Glomerular endothelial cell (primary cell): ENCODE results near the gene MEGF6. TPM values are rescaled to one million over a fixed set of nuclear protein-coding genes. Genes with fewer than 3 reads are reported as not detected.

ENCODE experiments used
- DNase-seq: peaks from one replicate; pipeline ENCODE4 v3.0.0-alpha.2; 2011; ENCODE audit warnings: low read depth, low spot score; ENCODE audit errors: extremely low read depth
- total RNA-seq: library from RNA; depleted of rRNA; stranded (reverse); fragments of >200 nt; gene quantifications from 2 replicates; pipeline ENCODE4 v1.2.3, GENCODE V29; 2015

The MEGF6 gene
- total RNA-seq, 1 donor from 2014 or later, result 57.6 TPM

GRCh38 chr1:3560251-3560871 is 50.9 kb downstream of the MEGF6 start:
- no peak for DNase-seq

GRCh38 chr1:3558036-3558726 is 53.1 kb downstream of the MEGF6 start:
- no peak for DNase-seq

- DNase-seq, result no peak
Measured at GRCh38 chr1:3557366-3557765, 53.9 kb downstream of the MEGF6 start.

- DNase-seq, result no peak
Measured at GRCh38 chr1:3556336-3556735, 55.0 kb downstream of the MEGF6 start.

GRCh38 chr1:3555131-3555920 is 56.0 kb downstream of the MEGF6 start:
- no peak for DNase-seq

GRCh38 chr1:3553940-3554223 is 57.4 kb downstream of the MEGF6 start:
- DNase-seq, result no peak

- DNase-seq, result no peak
Measured at GRCh38 chr1:3553166-3553939, 58.0 kb downstream of the MEGF6 start.

- DNase-seq, result no peak
Measured at GRCh38 chr1:3552751-3553150, 58.6 kb downstream of the MEGF6 start.

GRCh38 chr1:3552176-3552575 is 59.1 kb downstream of the MEGF6 start:
- no peak for DNase-seq

- no peak for DNase-seq
Measured at GRCh38 chr1:3551711-3552110, 59.6 kb downstream of the MEGF6 start.

- DNase-seq, result no peak
Measured at GRCh38 chr1:3551290-3551678, 60.0 kb downstream of the MEGF6 start.

GRCh38 chr1:3550511-3551289 is 60.6 kb downstream of the MEGF6 start:
- no peak for DNase-seq

- no peak for DNase-seq
Measured at GRCh38 chr1:3548895-3549294, 62.4 kb downstream of the MEGF6 start.

- DNase-seq, result no peak
Measured at GRCh38 chr1:3548156-3548893, 63.0 kb downstream of the MEGF6 start.

- no peak for DNase-seq
Measured at GRCh38 chr1:3547055-3548005, 64.0 kb downstream of the MEGF6 start.

- no peak for DNase-seq
Measured at GRCh38 chr1:3546048-3546384, 65.3 kb downstream of the MEGF6 start.

- no peak for DNase-seq
Measured at GRCh38 chr1:3545363-3546047, 65.8 kb downstream of the MEGF6 start.
